Sigmoid colon (tissue), 7 donors: Measurements from ENCODE around the gene KCND1. TPM values are rescaled to one million over a fixed set of nuclear protein-coding genes. Genes with fewer than 3 reads are reported as not detected.
A peak's percentile ranks its signal among the peaks of the same experiment; 100 is the strongest.

ENCODE experiments used
- DNase-seq: peaks from one replicate; pipeline ENCODE4 v3.0.0-alpha.2; 2019
- H3K27ac ChIP-seq, 4 donors: fragments of 200-600 bp; sonication (generic); one replicate each; pipeline ENCODE4 v1.5.1; 2016 to 2019; ENCODE audit warnings: mild to moderate bottlenecking in 1 of 4
- H3K27me3 ChIP-seq, 3 donors: fragments of 200-600 bp; sonication (generic); one replicate each; pipeline ENCODE4 v1.5.1; 2019; ENCODE audit warnings: mild to moderate bottlenecking in 1 of 3
- H3K36me3 ChIP-seq, 4 donors: fragments of 200-600 bp; sonication (generic); one replicate each; pipeline ENCODE4 v1.5.1; 2016 to 2019
- H3K4me1 ChIP-seq, 4 donors: fragments of 200-600 bp; sonication (generic); one replicate each; pipeline ENCODE4 v1.5.1; 2017 to 2019
- H3K4me3 ChIP-seq, 4 donors: fragments of 200-600 bp; sonication (generic); one replicate each; pipeline ENCODE4 v1.5.1; 2017 to 2019; ENCODE audit warnings: mild to moderate bottlenecking in 2 of 4, moderate library complexity in 1 of 4
- H3K9me3 ChIP-seq, 4 donors: fragments of 200-600 bp in 3 of 4; sonication (generic) in 3 of 4; one replicate each; pipeline versions ENCODE4 v1.5.1 to v1.6.1; 2013 to 2019
- EP300 ChIP-seq, 4 donors: sonication (generic); formaldehyde crosslinking; IDR thresholded peaks; one replicate each; pipeline ENCODE4 v1.6.1; 2017; ENCODE audit warnings: antibody characterized with exemption in 4 of 4
- POLR2A ChIP-seq, 2 donors: fragments of 450-650 bp; IDR thresholded peaks; one replicate each; pipeline ENCODE4 v1.6.1; 2016; ENCODE audit warnings: antibody characterized with exemption in 2 of 2, mild to moderate bottlenecking in 2 of 2, moderate library complexity in 2 of 2
- POLR2AphosphoS5 ChIP-seq, 4 donors: sonication (generic); formaldehyde crosslinking; IDR thresholded peaks; one replicate each; pipeline ENCODE4 v1.6.1; 2017; ENCODE audit warnings: antibody characterized with exemption in 4 of 4
- WGBS, 2 donors: extraction: QIAGEN DNeasy Blood & Tissue Kit; methylation state at CpG; one replicate each; pipeline ENCODE4 v1.1.7; 2013; 5-methylcytosine and 5-hydroxymethylcytosine counted together
- intact Hi-C: fragments of 100-400 bp; cut with DNase I; formaldehyde crosslinking; loops from one replicate; pipeline ENCODE4 v1.15.1; 2023
- polyA plus RNA-seq, 3 donors: library from polyadenylated mRNA; stranded (reverse); fragments of 200-250 nt; gene quantifications; one replicate each; pipeline ENCODE4 v1.2.3, GENCODE V29; 2013
- total RNA-seq, 4 donors: library from RNA; depleted of rRNA; stranded (reverse); fragments of >200 nt; gene quantifications; one replicate each; pipeline ENCODE4 v1.1.0, GENCODE V29; 2016
- TF ChIP-seq, protein P1 (sequence below), 4 experiments: fragments of 450-650 bp in 3 of 4; fragments of 200-600 bp in 1 of 4; IDR thresholded peaks; one replicate each; pipeline ENCODE4 v1.5.1; 2016 to 2019; ENCODE audit warnings: antibody characterized with exemption in 4 of 4, mild to moderate bottlenecking in 3 of 4, moderate library complexity in 2 of 4
- donor health status: healthy with polysubstance abuse.
- donor health status: Bipolar disorder and iron deficiency.
- donor health status: healthy.

Gene KCND1
- total and polyA plus RNA-seq, 7 donors = 0.95 to 2.5 (median 1.4) TPM; not detected in 2

DNA sequence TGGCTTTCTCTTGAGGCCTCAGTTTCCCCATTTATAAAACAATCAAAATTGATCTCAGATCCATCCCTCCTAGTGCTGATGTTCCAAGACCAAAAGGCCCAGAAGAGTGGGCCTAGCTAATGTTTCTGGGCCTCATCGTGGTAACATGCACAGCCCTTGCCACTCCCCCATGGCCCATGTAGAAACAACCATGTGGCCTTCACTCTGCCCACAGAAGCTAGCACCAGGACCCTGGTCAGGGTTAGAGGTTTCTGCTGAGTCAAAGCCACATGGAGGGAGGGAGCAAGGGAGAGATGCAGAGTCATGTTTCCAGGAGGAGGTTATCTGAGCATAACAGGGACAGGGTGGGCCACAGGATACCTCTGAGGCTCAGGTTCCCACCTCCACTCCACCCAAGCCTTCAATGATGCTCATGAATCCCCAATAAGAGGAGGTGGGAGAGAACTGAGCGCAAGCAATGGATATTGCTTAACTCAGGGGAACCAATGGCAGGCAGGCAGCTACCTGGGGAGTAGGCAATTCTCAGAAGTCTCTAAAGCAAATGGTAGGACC, 31.2 kb downstream of the KCND1 start:
- no peak overlapping the region for H3K27ac ChIP-seq
- H3K9me3 ChIP-seq = no peaks in the 10 kb centered on the region
- H3K36me3 ChIP-seq = peaks cover 0 to 5% (median 0%) of the 10 kb centered on the region in 4 donors
- no peak for DNase-seq
- intact Hi-C loops = no loop called here
- H3K27me3 ChIP-seq = no peaks in the 10 kb centered on the region
- H3K4me1 ChIP-seq = peaks cover 0 to 14% (median 3%) of the 10 kb centered on the region in 4 donors
- TF ChIP-seq POLR2AphosphoS5 (IDR thresholded peaks at IDR 0.05) = no peak
- TF ChIP-seq POLR2A (IDR thresholded peaks at IDR 0.05) = no peak
- TF ChIP-seq, protein P1, sequence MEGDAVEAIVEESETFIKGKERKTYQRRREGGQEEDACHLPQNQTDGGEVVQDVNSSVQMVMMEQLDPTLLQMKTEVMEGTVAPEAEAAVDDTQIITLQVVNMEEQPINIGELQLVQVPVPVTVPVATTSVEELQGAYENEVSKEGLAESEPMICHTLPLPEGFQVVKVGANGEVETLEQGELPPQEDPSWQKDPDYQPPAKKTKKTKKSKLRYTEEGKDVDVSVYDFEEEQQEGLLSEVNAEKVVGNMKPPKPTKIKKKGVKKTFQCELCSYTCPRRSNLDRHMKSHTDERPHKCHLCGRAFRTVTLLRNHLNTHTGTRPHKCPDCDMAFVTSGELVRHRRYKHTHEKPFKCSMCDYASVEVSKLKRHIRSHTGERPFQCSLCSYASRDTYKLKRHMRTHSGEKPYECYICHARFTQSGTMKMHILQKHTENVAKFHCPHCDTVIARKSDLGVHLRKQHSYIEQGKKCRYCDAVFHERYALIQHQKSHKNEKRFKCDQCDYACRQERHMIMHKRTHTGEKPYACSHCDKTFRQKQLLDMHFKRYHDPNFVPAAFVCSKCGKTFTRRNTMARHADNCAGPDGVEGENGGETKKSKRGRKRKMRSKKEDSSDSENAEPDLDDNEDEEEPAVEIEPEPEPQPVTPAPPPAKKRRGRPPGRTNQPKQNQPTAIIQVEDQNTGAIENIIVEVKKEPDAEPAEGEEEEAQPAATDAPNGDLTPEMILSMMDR (IDR thresholded peaks at IDR 0.05) = no peak
- no peak for TF ChIP-seq EP300 (IDR thresholded peaks at IDR 0.05)
- no peak overlapping the region for H3K4me3 ChIP-seq
- 83 to 85% methylated on average over 2 of the region's 2 CpGs for WGBS, 2 donors

- Histone ChIP-seq H3K27ac (no peak overlapping the region), H3K36me3 (peaks cover 0 to 7% (median under 1%) of the 10 kb centered on the region in 4 donors), H3K4me3 (no peak overlapping the region), H3K9me3 (no peaks in the 10 kb centered on the region), H3K27me3 (no peaks in the 10 kb centered on the region), H3K4me1 (peaks cover 0 to 13% (median 3%) of the 10 kb centered on the region in 4 donors)
- DNase-seq = no peak
- intact Hi-C loops = no loop called here
- TF ChIP-seq POLR2A (IDR thresholded peaks at IDR 0.05) = no peak
- no peak for TF ChIP-seq EP300 (IDR thresholded peaks at IDR 0.05)
- TF ChIP-seq, protein P1 (IDR thresholded peaks at IDR 0.05) = no peak
- TF ChIP-seq POLR2AphosphoS5 (IDR thresholded peaks at IDR 0.05) = no peak
- 36 to 79% methylated on average over 3 of the region's 3 CpGs for WGBS, 2 donors
Measured at GRCh38 chrX:48939524-48940228, 32.0 kb downstream of the KCND1 start.

- Histone ChIP-seq H3K27me3 (no peaks in the 10 kb centered on the region), H3K4me3 (no peak overlapping the region), H3K4me1 (peaks cover 0 to 13% (median 3%) of the 10 kb centered on the region in 4 donors), H3K36me3 (peaks cover 0 to 14% (median 6%) of the 10 kb centered on the region in 4 donors), H3K9me3 (no peaks in the 10 kb centered on the region), H3K27ac (no peak overlapping the region)
- intact Hi-C loops = no loop called here
- DNase-seq = no peak
- 33 to 73% methylated on average over 1 of the region's 1 CpG for WGBS, 2 donors
- TF ChIP-seq, protein P1 (IDR thresholded peaks at IDR 0.05) = no peak
- TF ChIP-seq POLR2A (IDR thresholded peaks at IDR 0.05) (no peak), EP300 (IDR thresholded peaks at IDR 0.05) (no peak), POLR2AphosphoS5 (IDR thresholded peaks at IDR 0.05) (no peak)
Measured at GRCh38 chrX:48938721-48939425, 32.8 kb downstream of the KCND1 start.

DNA sequence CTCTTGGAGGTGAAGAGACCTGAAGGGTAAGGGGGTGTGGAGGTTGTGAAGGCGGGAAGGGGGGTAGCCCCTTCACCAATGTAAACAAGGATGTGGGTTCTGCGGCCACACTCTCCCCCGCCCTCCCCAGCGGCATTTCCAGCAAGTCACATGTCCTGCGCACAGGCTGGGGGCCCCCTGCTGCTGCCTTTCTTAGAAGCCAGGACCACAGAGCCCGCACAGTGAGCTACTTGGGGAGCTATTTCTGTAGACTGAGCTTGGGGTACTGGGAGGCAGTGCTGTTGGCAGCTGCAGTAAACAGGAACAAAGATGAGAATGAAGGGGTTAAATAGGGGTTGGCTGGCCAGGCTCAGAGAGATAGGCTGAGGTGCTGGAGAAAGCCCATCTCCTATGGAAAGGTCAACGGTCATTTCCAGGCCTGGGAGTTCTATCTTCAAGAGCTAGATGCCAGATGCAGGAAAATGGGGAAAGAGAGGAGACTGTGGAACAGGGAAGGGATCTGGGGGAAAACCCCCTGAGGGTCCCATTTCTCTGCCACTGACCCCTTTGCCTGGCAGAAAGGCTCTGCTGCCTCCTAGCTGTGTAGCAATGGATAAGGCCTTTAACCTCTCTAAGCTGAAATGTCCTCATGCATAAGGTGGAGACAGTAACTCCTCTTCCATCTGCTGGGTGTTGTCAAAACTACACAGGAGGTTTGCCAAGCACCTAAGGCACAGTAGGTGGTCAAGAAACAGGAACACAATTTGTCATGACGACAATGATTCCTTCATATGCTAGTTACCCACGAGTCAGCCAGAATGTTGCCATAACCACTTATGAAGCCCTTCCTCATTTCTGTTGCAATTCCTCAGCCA, 34.4 kb downstream of the KCND1 start:
- H3K36me3 ChIP-seq = peaks cover 0 to 25% (median 6%) of the 10 kb centered on the region in 4 donors
- DNase-seq = no peak

More for the DNA sequence above, 34.4 kb downstream of the KCND1 start:
- intact Hi-C loops = no loop called here
- WGBS, 2 donors = 28 to 65% methylated on average over 9 of the region's 9 CpGs
- peaks cover 0 to 13% (median 3%) of the 10 kb centered on the region in 4 donors for H3K4me1 ChIP-seq
- no peaks in the 10 kb centered on the region for H3K9me3 ChIP-seq
- TF ChIP-seq POLR2AphosphoS5 (IDR thresholded peaks at IDR 0.05) = no peak
- no peak for TF ChIP-seq EP300 (IDR thresholded peaks at IDR 0.05)
- TF ChIP-seq POLR2A (IDR thresholded peaks at IDR 0.05) = no peak
- TF ChIP-seq, protein P1 (IDR thresholded peaks at IDR 0.05) = no peak
- H3K27ac ChIP-seq = peak overlapping the region in 2 of 4 donors; percentile 45 to 50
- H3K4me3 ChIP-seq = no peak overlapping the region
- no peaks in the 10 kb centered on the region for H3K27me3 ChIP-seq
